MCF 10A (cell line): ENCODE data around the gene SCGB3A1. TPM values are rescaled to one million over a fixed set of nuclear protein-coding genes. Genes with fewer than 3 reads are reported as not detected.

Source experiments
- BruUV-seq: library from RNA; stranded (reverse); fragments of 400-500 nt; replicated peaks from 2 replicates; lab custom pipeline; 2021; lab: Mats Ljungman, UMichigan
- CTCF ChIA-PET: fragments of 300-600 bp; sonication (Branson Sonifier 250); formaldehyde crosslinking; extraction: SDS; loops from one replicate; lab custom pipeline; 2021; ENCODE audit warnings: antibody characterized with exemption, inconsistent platforms; lab: Yijun Ruan, JAX
- POLR2A ChIA-PET: fragments of 300-600, 350-650 bp; sonication (Branson Sonifier 250); formaldehyde crosslinking; extraction: SDS; loops from one replicate; lab custom pipeline; 2020; ENCODE audit warnings: antibody characterized with exemption, inconsistent platforms; lab: Yijun Ruan, JAX
- DNase-seq: peaks from one replicate; pipeline ENCODE4 v3.0.0-alpha.2; 2018; ENCODE audit not compliant: unreplicated experiment
- H3K27ac Mint-ChIP-seq: one replicate; pipeline ENCODE4 v1.8.0; 2022; ENCODE audit warnings: mild to moderate bottlenecking, low read depth, mixed read lengths; ENCODE audit not compliant: unreplicated experiment
- H3K27me3 Mint-ChIP-seq: one replicate; pipeline ENCODE4 v1.8.0; 2022; ENCODE audit warnings: mixed read lengths; ENCODE audit not compliant: insufficient read depth, unreplicated experiment
- H3K36me3 Mint-ChIP-seq: one replicate; pipeline ENCODE4 v1.8.0; 2022; ENCODE audit warnings: mild to moderate bottlenecking, moderate library complexity, mixed read lengths; ENCODE audit not compliant: insufficient read depth, unreplicated experiment
- H3K4me1 Mint-ChIP-seq: one replicate; pipeline ENCODE4 v1.8.0; 2022; ENCODE audit warnings: mixed read lengths; ENCODE audit not compliant: insufficient read depth, unreplicated experiment
- H3K4me3 Mint-ChIP-seq: one replicate; pipeline ENCODE4 v1.8.0; 2022; ENCODE audit warnings: mild to moderate bottlenecking, moderate library complexity, mixed read lengths; ENCODE audit not compliant: unreplicated experiment
- H3K9me3 Mint-ChIP-seq: one replicate; pipeline ENCODE4 v1.8.0; 2022; ENCODE audit warnings: mixed read lengths; ENCODE audit not compliant: unreplicated experiment
- CTCF ChIP-seq: fragments of 200-600 bp; IDR thresholded peaks from one replicate; pipeline ENCODE4 v1.8.0; 2022; ENCODE audit warnings: antibody characterized with exemption, mild to moderate bottlenecking; ENCODE audit not compliant: unreplicated experiment
- intact Hi-C: fragments of 100-400 bp; cut with micrococcal nuclease; formaldehyde crosslinking; loops from 2 replicates; pipeline ENCODE4 v1.14.1; 2022
- total RNA-seq: library from RNA; stranded (reverse); gene quantifications from 2 replicates; pipeline ENCODE4 v1.2.3, GENCODE V29; 2022

Gene SCGB3A1
- total RNA-seq, 1 experiment from 2014 or later = not detected

- peaks cover 24% of the 10 kb centered on the region for H3K27me3 Mint-ChIP-seq
Observed at GRCh38 chr5:180611140-180611850, 20.0 kb upstream of the SCGB3A1 start.

GRCh38 chr5:180609817-180610550, 18.7 kb upstream of the SCGB3A1 start:
- H3K36me3 Mint-ChIP-seq = no peaks in the 10 kb centered on the region
- DNase-seq = no peak
- ChIA-PET POLR2A (interaction anchor here (0.5 to 0.7 kb wide), 2 partner anchors 51 to 321 kb away, joined by 3 to 4 read pairs; no protein-coding TSS in a partner anchor), CTCF (no interaction called here)
- intact Hi-C loops = loop anchor here (5.0 kb wide), 4 partner anchors 107 to 483 kb away; no protein-coding TSS in a partner anchor
- BruUV-seq = no TSS peak
- H3K27me3 Mint-ChIP-seq = peaks cover 24% of the 10 kb centered on the region
- no peak overlapping the region for H3K4me3 Mint-ChIP-seq
- peaks cover 17% of the 10 kb centered on the region for H3K4me1 Mint-ChIP-seq
- H3K9me3 Mint-ChIP-seq = no peaks in the 10 kb centered on the region
- no peak overlapping the region for H3K27ac Mint-ChIP-seq
- TF ChIP-seq CTCF = no peak

More at GRCh38 chr5:180611140-180611850, 20.0 kb upstream of the SCGB3A1 start:
- TF ChIP-seq CTCF = no peak
- H3K27ac Mint-ChIP-seq = no peak overlapping the region
- H3K4me3 Mint-ChIP-seq = no peak overlapping the region
- intact Hi-C loops = no loop called here
- POLR2A ChIA-PET = interaction anchor here (0.6 kb wide), 1 partner anchor 297 kb away, joined by 3 read pairs; no protein-coding TSS in a partner anchor
- no TSS peak for BruUV-seq
- no peak for DNase-seq
- CTCF ChIA-PET = interaction anchor here (0.6 kb wide), 3 partner anchors 17 to 264 kb away, joined by 3 read pairs; no protein-coding TSS in a partner anchor
- H3K36me3 Mint-ChIP-seq = no peaks in the 10 kb centered on the region
- peaks cover 12% of the 10 kb centered on the region for H3K4me1 Mint-ChIP-seq
- no peaks in the 10 kb centered on the region for H3K9me3 Mint-ChIP-seq

- TF ChIP-seq CTCF = no peak
- ChIA-PET CTCF (interaction anchor here (0.7 kb wide), 1 partner anchor 12 kb away, joined by 4 read pairs; no protein-coding TSS in a partner anchor), POLR2A (interaction anchor here (0.5 kb wide), 1 partner anchor 51 kb away, joined by 3 read pairs; no protein-coding TSS in a partner anchor)
- intact Hi-C loops = loop anchor here (5.0 kb wide), 4 partner anchors 108 to 482 kb away; no protein-coding TSS in a partner anchor
- peaks cover 24% of the 10 kb centered on the region for H3K27me3 Mint-ChIP-seq
- no peaks in the 10 kb centered on the region for H3K36me3 Mint-ChIP-seq
- no TSS peak for BruUV-seq
- no peak for DNase-seq
- no peaks in the 10 kb centered on the region for H3K9me3 Mint-ChIP-seq
- H3K27ac Mint-ChIP-seq = no peak overlapping the region
- peaks cover 17% of the 10 kb centered on the region for H3K4me1 Mint-ChIP-seq
- no peak overlapping the region for H3K4me3 Mint-ChIP-seq
Observed at GRCh38 chr5:180609386-180609785, 18.1 kb upstream of the SCGB3A1 start.
